Left ventricle myocardium superior (tissue), 1 donor: ENCODE data around the gene PER2. TPM values are rescaled to one million over a fixed set of nuclear protein-coding genes. Genes with fewer than 3 reads are reported as not detected.
"Not testable (repeated sequence)": the region's sequence is repeated elsewhere in the genome, so short reads cannot be mapped to it uniquely, and the experiment has no call there.

ENCODE experiments used
- ATAC-seq: fragments of 200-7000 bp; cut with Tn5 transposase; one replicate; pipeline ENCODE4 v1.9.1; 2020; ENCODE audit warnings: mild to moderate bottlenecking, moderate library complexity
- DNase-seq: peaks from one replicate; pipeline ENCODE4 v3.0.0-alpha.2; 2020
- intact Hi-C: fragments of 100-400 bp; cut with micrococcal nuclease; formaldehyde crosslinking; loops from one replicate; pipeline ENCODE4 v1.11.0; 2022
- long read RNA-seq: library from polyadenylated mRNA; unstranded; transcript quantifications from one replicate; pipeline ENCODE4 v2.0.0, GENCODE V29; 2021
- total RNA-seq: library from RNA; stranded (reverse); fragmentation: NEBNext Ultra II Directional; extraction: Animal tissue kit (Norgen Biotek cat#: 25700); gene quantifications from one replicate; pipeline ENCODE4 v1.2.1, GENCODE V29; 2021
- donor health status: DM: no; HTN: yes; CAD: no; lungs with severe emphysema.

PER2 gene
- total RNA-seq: 4.5 TPM
- long read RNA-seq, partial matches to known transcripts: 1 of 2 reads
- long read RNA-seq, other reads (novel, unspliced or antisense): 1 of 2 reads

- intact Hi-C loops: no loop called here
- ATAC-seq: peak; percentile 21
- peak; percentile 38 for DNase-seq
Measured at GRCh38 chr2:238287737-238288649, at the start of gene PER2. Gene PER2 (minus strand): TSS chr2:238288610. CDS start chr2:238277936, 10,674 bp downstream.

- intact Hi-C loops: no loop called here
- no peak for DNase-seq
- no peak for ATAC-seq
Measured at GRCh38 chr2:238337846-238338245, 49.4 kb upstream of the PER2 start.

GRCh38 chr2:238336793-238337444 lies 48.5 kb upstream of the PER2 start:
- ATAC-seq (no peak), DNase-seq (no peak)
- intact Hi-C loops: no loop called here

GRCh38 chr2:238336151-238336550 lies 47.7 kb upstream of the PER2 start:
- intact Hi-C loops: no loop called here

GRCh38 chr2:238335591-238335990 lies 47.2 kb upstream of the PER2 start:
- DNase-seq, ATAC-seq, intact Hi-C loops: not testable (repeated sequence)

More at GRCh38 chr2:238336151-238336550, 47.7 kb upstream of the PER2 start:
- DNase-seq: peak; percentile 70
- ATAC-seq: peak; percentile 92

GRCh38 chr2:238334885-238335284 lies 46.5 kb upstream of the PER2 start:
- intact Hi-C loops: no loop called here
- ATAC-seq (no peak), DNase-seq (no peak)

GRCh38 chr2:238331916-238332315 lies 43.5 kb upstream of the PER2 start:
- ATAC-seq (no peak), DNase-seq (no peak)
- intact Hi-C loops: no loop called here

- no peak for ATAC-seq
- no peak for DNase-seq
- intact Hi-C loops: no loop called here
Measured at GRCh38 chr2:238330391-238330790, 42.0 kb upstream of the PER2 start.

- DNase-seq (no peak), ATAC-seq (no peak)
- intact Hi-C loops: no loop called here
Measured at GRCh38 chr2:238327751-238328150, 39.3 kb upstream of the PER2 start.

- intact Hi-C loops: no loop called here
- no peak for DNase-seq
- ATAC-seq: no peak
Measured at GRCh38 chr2:238326801-238327365, 38.5 kb upstream of the PER2 start.

- ATAC-seq (no peak), DNase-seq (no peak)
- intact Hi-C loops: no loop called here
Measured at GRCh38 chr2:238325694-238326093, 37.3 kb upstream of the PER2 start.

GRCh38 chr2:238324248-238324647 lies 35.8 kb upstream of the PER2 start:
- DNase-seq, ATAC-seq, intact Hi-C loops: not testable (repeated sequence)

GRCh38 chr2:238322001-238322411 lies 33.6 kb upstream of the PER2 start:
- intact Hi-C loops: no loop called here
- DNase-seq: no peak
- ATAC-seq: no peak

- ATAC-seq (no peak), DNase-seq (no peak)
- intact Hi-C loops: no loop called here
Measured at GRCh38 chr2:238321467-238321866, 33.1 kb upstream of the PER2 start.

GRCh38 chr2:238320648-238321281 lies 32.4 kb upstream of the PER2 start:
- DNase-seq (no peak), ATAC-seq (peak; percentile 2)
- intact Hi-C loops: no loop called here

- intact Hi-C loops: no loop called here
- ATAC-seq (peak; percentile 98), DNase-seq (peak; percentile 98)
Measured at GRCh38 chr2:238320246-238320647, 31.8 kb upstream of the PER2 start, which contains the start of gene TRAF3IP1. Gene TRAF3IP1 (plus strand): TSS chr2:238320518. CDS start chr2:238320663, 145 bp downstream.

GRCh38 chr2:238315031-238315595 lies 26.7 kb upstream of the PER2 start:
- ATAC-seq: no peak
- intact Hi-C loops: no loop called here
- DNase-seq: no peak

GRCh38 chr2:238314576-238314975 lies 26.2 kb upstream of the PER2 start:
- DNase-seq (no peak), ATAC-seq (no peak)
- intact Hi-C loops: no loop called here

GRCh38 chr2:238313991-238314350 lies 25.6 kb upstream of the PER2 start:
- intact Hi-C loops: no loop called here
- ATAC-seq: no peak
- no peak for DNase-seq
